ENCODE measurements around the gene FANCM. TPM values are rescaled to one million over a fixed set of nuclear protein-coding genes. Genes with fewer than 3 reads are reported as not detected.

The FANCM gene, protein sequence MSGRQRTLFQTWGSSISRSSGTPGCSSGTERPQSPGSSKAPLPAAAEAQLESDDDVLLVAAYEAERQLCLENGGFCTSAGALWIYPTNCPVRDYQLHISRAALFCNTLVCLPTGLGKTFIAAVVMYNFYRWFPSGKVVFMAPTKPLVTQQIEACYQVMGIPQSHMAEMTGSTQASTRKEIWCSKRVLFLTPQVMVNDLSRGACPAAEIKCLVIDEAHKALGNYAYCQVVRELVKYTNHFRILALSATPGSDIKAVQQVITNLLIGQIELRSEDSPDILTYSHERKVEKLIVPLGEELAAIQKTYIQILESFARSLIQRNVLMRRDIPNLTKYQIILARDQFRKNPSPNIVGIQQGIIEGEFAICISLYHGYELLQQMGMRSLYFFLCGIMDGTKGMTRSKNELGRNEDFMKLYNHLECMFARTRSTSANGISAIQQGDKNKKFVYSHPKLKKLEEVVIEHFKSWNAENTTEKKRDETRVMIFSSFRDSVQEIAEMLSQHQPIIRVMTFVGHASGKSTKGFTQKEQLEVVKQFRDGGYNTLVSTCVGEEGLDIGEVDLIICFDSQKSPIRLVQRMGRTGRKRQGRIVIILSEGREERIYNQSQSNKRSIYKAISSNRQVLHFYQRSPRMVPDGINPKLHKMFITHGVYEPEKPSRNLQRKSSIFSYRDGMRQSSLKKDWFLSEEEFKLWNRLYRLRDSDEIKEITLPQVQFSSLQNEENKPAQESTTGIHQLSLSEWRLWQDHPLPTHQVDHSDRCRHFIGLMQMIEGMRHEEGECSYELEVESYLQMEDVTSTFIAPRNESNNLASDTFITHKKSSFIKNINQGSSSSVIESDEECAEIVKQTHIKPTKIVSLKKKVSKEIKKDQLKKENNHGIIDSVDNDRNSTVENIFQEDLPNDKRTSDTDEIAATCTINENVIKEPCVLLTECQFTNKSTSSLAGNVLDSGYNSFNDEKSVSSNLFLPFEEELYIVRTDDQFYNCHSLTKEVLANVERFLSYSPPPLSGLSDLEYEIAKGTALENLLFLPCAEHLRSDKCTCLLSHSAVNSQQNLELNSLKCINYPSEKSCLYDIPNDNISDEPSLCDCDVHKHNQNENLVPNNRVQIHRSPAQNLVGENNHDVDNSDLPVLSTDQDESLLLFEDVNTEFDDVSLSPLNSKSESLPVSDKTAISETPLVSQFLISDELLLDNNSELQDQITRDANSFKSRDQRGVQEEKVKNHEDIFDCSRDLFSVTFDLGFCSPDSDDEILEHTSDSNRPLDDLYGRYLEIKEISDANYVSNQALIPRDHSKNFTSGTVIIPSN (N-terminal part only)
- total RNA-seq: 10 to 100 TPM in 1 of 3 donors, 1 to 10 TPM in 2; 8.2 to 17.4 (median 8.5) TPM

DNA sequence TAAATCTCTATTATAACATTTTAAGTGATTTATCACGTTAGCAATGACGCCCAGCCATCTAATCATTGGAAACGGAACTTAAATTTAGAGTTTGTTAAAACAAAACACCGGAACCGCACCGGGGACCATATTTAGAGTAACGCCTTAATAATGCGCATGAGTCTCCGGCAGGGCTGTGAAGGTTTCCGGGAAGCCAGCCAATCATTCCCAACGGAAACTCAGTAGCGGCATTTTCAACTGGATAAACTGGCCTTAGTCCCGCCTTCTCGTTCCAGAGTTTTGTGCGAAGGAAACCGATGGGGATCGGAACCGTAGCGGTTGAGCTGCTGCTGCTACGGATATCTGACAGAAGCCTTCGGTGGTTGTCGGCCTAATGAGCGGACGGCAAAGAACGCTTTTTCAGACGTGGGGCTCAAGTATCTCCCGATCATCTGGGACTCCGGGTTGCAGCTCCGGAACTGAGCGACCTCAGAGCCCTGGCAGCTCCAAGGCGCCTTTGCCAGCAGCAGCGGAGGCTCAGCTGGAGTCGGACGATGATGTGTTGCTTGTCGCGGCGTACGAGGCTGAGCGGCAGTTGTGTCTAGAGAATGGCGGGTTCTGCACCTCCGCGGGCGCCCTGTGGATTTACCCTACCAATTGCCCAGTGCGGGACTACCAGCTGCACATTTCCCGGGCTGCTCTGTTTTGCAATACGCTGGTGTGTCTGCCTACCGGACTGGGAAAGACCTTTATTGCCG lies at the start of gene FANCM:
Gene FANCM, plus strand, starts transcription at position 272 of the 737 bp plus-strand sequence. Its CDS starts 102 bp downstream, at position 374.
- Histone ChIP-seq H3K27me3 (no peaks in the 10 kb centered on the region), H3K9me3 (no peaks in the 10 kb centered on the region), H3K4me3 (peak within 1 kb of the TSS; percentile 59 to 78 (median 65)), H3K4me1 (peaks cover 0 to 17% of the 10 kb centered on the region in 2 donors), H3K27ac (peak within 1 kb of the TSS; percentile 85 to 88), H3K36me3 (no peaks in the 10 kb centered on the region)
- TF ChIP-seq POLR2AphosphoS5 (IDR thresholded peaks at IDR 0.05): peak; percentile 58 to 78 (median 67)
- TF ChIP-seq, protein P1, sequence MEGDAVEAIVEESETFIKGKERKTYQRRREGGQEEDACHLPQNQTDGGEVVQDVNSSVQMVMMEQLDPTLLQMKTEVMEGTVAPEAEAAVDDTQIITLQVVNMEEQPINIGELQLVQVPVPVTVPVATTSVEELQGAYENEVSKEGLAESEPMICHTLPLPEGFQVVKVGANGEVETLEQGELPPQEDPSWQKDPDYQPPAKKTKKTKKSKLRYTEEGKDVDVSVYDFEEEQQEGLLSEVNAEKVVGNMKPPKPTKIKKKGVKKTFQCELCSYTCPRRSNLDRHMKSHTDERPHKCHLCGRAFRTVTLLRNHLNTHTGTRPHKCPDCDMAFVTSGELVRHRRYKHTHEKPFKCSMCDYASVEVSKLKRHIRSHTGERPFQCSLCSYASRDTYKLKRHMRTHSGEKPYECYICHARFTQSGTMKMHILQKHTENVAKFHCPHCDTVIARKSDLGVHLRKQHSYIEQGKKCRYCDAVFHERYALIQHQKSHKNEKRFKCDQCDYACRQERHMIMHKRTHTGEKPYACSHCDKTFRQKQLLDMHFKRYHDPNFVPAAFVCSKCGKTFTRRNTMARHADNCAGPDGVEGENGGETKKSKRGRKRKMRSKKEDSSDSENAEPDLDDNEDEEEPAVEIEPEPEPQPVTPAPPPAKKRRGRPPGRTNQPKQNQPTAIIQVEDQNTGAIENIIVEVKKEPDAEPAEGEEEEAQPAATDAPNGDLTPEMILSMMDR (IDR thresholded peaks at IDR 0.05): no peak
- intact Hi-C loops (cut with DNase I; ENCODE audit: low total_unique reads): no loop called here
- DNase-seq (ENCODE audit: low spot score in 2 of 2): peak; percentile 91 to 92

DNA sequence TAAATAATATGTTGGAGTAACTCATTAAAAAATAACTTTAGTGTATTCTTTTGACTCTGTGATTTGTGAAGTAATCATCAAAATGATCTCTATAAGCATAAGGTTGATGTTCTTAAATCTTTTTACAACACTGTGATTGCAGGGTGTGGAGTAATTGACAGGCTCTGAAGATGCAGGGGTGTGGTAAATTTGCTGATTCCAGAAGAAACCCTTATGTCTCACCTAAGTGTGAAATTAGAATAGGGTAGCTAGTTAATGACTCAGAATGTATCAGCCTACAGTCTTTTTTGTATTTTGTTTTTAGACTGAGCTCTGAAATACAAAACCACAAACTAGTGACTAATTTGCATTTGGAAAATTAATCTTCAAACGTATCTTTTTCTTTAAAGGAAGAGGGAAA lies 45.9 kb upstream of the FANCM start:
- Histone ChIP-seq H3K27me3 (no peaks in the 10 kb centered on the region), H3K4me1 (peaks cover 0 to 14% of the 10 kb centered on the region in 2 donors), H3K9me3 (no peaks in the 10 kb centered on the region), H3K36me3 (no peaks in the 10 kb centered on the region), H3K4me3 (no peak overlapping the region), H3K27ac (no peak overlapping the region)
- TF ChIP-seq POLR2A (IDR thresholded peaks at IDR 0.05): no peak
- TF ChIP-seq POLR2AphosphoS5 (IDR thresholded peaks at IDR 0.05): no peak
- TF ChIP-seq, protein P1 (IDR thresholded peaks at IDR 0.05): no peak
- intact Hi-C loops (cut with DNase I; ENCODE audit: low total_unique reads): no loop called here
- DNase-seq (ENCODE audit: low spot score in 2 of 2): no peak

DNA sequence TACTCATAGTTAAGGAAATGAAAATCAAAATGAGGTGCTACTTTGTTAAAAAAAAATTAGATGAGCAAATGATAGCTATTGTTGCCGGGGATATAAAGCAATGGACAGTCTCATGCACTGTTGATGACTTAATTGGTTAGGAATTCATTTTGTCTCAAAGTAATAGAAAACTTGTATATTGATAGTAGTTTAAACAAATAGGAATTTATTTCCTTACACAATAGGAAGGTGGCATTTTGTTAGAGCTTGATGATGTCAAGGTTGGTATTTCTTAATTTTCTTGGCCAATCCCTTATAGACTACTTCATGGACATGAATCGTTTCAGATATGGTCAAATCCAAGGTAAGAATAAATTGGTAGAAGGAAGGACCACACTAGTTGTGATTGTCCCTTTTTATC lies 44.0 kb upstream of the FANCM start:
- Histone ChIP-seq H3K4me3 (no peak overlapping the region), H3K9me3 (no peaks in the 10 kb centered on the region), H3K27me3 (no peaks in the 10 kb centered on the region), H3K36me3 (peaks cover 3% of the 10 kb centered on the region), H3K4me1 (no peaks in the 10 kb centered on the region), H3K27ac (no peak overlapping the region)
- intact Hi-C loops (cut with DNase I; ENCODE audit: low total_unique reads): no loop called here
- no peak for DNase-seq (ENCODE audit: low spot score in 2 of 2)
- no peak for TF ChIP-seq POLR2AphosphoS5 (IDR thresholded peaks at IDR 0.05)
- TF ChIP-seq, protein P1 (IDR thresholded peaks at IDR 0.05): no peak
- TF ChIP-seq POLR2A (IDR thresholded peaks at IDR 0.05): no peak

DNA sequence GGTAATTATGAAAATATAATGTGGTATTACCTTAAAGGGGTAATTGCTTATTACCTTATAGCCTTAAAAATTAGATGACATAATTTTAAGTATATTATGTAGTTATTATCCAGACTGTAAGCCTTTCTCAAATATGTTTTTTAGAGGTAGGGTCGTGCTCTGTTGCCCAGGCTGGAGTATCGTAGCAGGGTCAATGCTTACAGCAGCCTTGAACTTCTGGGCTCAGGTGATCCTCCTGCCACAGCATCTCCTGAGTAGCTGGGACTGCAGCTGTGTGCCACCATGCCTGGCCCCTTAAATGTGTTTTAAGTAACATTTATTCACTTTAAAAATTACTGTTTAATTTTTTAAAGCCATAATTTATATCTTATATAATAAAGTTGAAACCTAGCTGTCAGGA lies 41.5 kb upstream of the FANCM start:
- Histone ChIP-seq H3K4me1 (no peaks in the 10 kb centered on the region), H3K27ac (no peak overlapping the region), H3K9me3 (no peaks in the 10 kb centered on the region), H3K27me3 (no peaks in the 10 kb centered on the region), H3K36me3 (peaks cover 5% of the 10 kb centered on the region), H3K4me3 (no peak overlapping the region)
- TF ChIP-seq POLR2AphosphoS5 (IDR thresholded peaks at IDR 0.05) (no peak), POLR2A (IDR thresholded peaks at IDR 0.05) (no peak)
- TF ChIP-seq, protein P1 (IDR thresholded peaks at IDR 0.05): no peak
- intact Hi-C loops (cut with DNase I; ENCODE audit: low total_unique reads): no loop called here
- DNase-seq (ENCODE audit: low spot score in 2 of 2): no peak

Measured in breast epithelium (tissue), 4 donors.